ENCODE data around the gene PNN.
"Not testable (repeated sequence)": the region's sequence is repeated elsewhere in the genome, so short reads cannot be mapped to it uniquely, and the experiment has no call there.

PNN gene
- total RNA-seq = 206 reads per million, percentile 93 among the genes with 10 or more reads in this experiment

DNA sequence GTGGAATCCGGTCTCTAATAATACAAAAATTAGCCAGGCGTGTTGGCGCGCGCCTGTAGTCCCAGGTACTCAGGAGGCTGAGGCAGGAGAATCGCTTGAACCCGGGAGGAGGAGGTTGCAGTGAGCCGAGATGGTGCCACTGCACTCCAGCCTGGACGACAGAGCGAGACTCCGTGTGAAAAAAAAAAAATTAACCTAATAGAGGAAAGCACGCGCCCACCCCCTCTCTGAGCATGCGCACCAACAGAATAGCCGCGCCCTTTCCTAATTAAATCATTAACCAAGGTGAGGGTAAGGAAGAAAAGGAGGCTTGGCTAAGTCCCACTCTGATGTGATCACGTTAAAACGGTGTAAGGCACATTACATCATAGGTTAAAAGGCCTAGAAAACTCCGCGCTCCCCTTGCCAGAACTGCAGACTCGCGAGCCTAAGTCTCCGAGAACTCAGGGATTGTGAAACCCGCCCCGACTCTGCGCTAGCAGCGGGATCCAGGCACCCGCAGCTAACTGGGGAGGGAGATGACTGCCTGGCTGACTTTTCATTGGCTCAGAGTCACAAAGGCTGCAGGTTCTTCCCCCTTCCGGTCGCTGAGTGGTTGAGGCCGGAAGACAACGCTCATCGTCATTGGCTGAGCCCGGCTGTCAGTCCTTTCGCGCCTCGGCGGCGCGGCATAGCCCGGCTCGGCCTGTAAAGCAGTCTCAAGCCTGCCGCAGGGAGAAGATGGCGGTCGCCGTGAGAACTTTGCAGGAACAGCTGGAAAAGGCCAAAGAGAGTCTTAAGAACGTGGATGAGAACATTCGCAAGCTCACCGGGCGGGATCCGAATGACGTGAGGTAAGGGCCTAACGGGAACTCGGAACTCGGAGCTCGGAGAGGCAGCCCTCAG lies at the start of gene PNN:
TSS of gene PNN (plus strand) at position 695 of the 885 bp plus-strand sequence. CDS start at position 721, 26 bp downstream.
- DNase-seq = peak; percentile 95

DNA sequence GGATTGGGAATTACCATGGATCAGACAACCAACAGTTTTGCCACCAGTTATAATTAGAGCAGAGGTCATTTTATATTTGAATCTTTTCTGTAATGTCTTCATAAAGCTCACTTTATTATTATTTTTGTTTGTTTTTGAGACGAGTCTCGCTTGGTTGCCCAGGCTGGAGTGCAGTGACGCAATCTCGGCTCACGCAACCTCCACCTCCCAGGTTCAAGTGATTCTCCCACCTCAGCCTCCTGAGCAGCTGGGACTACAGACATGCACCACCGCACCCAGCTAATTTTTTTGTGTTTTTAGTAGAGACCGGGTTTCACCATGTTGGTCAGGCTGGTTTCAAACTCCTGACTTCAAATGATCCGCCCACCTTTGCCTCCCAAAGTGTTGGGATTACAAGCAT lies 37.2 kb upstream of the PNN start:
- not testable (repeated sequence) for DNase-seq

DNA sequence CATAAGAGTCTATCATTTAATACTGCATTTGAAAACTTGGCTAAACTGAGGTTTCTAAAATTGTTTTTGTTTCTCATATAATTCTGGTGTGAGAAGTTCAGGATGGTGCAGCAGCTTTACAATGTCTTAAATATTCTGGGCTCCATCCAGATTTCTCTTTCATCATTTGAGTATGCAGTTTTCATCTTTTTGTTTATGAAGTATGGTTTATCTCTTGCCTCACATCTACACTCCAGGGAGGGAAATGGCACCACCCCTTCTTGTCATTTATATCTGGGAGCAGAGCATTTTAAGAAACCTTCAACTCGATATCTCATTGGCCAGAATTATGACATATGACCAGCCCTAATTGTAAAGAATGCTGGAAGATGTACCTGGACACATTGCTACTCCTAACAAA lies 36.6 kb upstream of the PNN start:
- no peak for DNase-seq

DNA sequence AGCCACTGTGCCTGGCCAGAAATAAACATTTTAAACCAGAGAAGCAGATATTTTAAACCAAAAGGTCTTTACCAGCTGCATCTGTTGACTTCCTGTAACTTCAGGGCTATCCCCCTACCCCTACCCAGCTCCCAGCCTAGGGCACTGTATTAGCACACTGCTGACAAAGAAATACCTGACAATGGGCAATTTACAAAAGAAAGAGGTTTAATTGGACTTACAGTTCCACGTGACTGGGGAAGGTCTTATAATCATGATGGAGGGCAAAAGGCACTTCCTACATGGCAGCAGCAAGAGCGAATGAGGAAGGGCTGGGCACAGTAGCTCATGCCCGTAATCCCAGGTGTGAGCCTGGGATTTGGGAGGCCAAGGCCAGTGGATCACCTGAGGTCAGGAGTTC lies 34.9 kb upstream of the PNN start:
- no peak for DNase-seq

DNA sequence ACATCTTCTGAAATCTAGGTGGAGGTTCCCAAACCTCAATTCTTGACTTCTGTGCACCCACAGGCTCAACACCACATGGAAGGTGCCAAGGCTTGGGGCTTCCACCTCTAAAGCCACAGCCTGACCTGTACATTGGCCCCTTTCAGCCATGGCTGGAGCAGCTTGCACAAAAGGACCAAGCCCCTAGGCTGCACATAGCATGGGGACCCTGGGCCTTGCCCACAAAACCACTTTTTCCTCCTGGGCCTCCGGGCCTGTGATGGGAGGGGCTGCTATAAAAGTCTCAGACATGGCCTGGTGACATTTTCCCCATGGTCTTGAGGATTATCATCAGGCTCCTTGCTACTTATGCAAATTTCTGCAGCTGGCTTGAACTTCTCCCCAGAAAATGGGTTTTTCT lies 33.4 kb upstream of the PNN start:
- not testable (repeated sequence) for DNase-seq

DNA sequence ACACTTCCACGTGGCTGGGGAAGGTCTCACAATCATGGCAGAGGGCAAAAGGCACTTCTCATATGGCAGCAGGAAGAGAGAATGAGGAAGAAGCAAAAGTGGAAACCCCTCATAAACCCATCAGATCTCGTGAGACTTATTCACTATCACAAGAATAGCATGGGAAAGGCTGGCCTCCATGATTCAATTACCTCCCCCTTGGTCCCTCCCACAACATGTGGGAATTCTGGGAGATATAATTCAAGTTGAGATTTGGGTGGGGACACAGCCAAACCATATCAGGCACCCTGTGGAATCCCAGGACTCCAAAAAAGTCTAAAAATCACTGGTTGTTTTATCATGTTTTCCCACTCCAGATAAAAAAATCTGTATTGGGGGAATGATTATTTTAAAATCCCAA lies 31.8 kb upstream of the PNN start:
- not testable (repeated sequence) for DNase-seq

DNA sequence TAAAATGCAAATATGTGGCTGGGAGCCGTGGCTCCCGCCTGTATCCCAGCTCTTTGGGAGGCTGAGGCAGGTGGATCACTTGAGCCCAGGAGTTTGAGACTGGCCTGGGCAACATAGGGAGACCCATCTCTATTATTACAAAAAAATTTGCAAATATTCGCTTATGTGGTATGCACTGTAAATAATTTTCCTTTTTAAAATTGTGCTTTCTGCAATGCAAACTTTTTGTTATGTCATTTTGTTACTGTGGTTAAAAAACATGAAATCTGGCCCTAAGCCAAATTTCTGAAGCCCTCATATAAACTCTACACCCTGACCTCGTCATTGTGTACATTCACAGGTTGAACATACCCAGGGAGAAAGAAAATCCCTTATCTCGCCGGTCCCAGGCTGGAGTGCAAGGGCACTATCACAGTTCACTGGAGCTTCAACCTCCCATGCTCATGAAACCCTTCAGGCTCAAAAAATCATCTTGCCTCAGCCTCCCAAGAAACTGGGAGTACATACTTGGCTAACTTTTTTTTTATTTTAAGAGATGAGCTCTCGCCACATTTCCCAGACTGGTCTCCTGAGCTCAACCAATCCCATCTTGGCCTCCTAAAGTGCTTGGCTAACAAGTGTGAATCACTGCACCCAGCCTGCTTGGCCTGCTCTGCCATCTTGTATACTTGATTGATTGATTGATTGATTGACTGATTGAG lies 29.6 kb upstream of the PNN start:
- no peak for DNase-seq

DNA sequence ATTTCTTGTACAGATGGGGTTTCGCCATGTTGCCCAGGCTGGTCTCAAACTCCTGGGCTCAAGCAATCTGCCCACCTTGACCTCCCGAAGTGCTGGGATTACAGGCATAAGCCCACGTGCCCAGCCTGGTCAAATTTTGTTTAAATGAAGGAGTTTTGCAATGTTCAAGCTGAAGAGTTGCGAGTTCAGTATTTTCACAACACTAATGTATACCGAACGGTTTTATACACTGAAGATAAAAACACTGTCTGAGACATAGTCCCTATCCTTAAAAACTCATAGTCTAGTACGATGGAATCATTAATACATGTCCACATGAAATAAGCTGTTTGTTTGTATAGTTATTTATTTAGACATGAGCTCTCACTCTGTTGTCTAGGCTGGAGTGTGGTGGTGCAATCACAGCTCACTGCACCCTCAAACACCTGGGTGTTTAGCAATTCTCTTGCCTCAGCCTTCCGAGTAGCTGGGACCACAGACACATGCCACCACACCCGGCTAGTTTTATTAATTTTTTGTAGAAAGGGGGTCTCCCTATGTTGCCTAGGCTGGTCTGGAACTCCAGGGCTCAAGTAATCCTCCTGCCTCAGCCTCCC lies 20.4 kb upstream of the PNN start:
- no peak for DNase-seq

DNA sequence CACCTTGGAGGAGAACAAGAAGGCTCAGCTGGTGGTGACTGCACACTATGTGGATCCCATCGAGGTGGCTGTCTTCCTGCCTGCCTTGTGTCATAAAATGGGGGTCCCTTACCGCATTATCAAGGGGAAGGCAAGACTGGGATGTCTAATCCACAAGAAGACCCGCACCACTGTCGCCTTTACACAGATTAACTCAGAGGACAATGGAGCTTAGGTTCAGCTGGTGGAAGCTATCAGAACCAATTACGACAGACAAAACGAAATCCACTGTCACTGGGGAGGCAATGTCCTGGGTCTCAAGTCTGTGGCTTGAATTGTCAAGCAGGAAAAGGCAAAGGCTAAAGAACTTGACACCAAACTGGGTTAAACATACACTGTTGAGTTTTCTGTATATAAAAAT lies 17.6 kb upstream of the PNN start:
- DNase-seq = no peak

DNA sequence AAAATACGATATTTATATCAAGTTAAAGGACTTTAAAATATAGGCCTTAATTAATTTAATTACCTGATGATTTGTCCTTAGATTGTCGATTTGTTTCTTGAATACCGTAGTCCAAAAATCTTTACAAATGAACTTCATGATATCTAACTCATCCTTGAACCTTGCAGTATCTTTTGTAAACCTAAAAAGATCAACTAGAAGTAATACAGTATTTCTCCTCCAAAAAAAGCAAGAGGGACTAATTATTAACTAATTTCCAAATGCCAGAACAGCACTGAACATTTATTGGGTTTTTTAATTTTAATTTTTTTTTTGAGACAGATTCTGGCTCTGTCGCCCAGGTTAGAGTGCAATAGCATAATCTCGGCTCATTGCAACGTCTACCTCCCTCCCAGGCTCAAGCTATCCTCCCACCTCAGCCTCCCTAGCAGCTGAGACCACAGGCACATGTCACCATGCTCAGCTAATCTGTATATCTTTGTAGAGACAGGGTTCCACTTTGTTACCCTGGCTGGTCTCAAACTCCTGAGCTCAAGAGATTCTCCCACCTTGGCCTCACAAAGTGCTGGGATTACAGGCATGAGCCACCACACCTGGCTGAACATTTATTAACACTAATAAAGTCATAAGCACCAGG lies 16.7 kb upstream of the PNN start:
- DNase-seq = no peak

DNA sequence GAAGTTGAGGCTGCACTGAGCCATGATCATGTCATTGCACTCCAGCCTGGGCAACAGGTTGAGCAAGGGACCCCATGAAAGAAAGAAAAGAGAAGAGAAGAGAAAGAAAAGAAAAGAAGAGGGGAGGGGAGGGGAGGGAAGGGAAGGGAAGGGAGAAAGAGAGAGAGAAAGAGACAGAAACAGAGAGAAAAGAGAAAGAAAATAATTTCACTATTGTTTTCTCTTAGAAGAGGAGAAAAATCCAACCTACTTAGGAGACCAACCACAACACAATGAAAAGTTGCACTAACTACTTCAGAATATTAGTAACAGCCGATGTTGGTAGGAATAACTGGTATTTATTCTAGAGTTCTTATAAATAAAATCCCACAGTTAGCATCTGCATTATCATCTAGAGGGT lies 14.6 kb upstream of the PNN start:
- no peak for DNase-seq

DNA sequence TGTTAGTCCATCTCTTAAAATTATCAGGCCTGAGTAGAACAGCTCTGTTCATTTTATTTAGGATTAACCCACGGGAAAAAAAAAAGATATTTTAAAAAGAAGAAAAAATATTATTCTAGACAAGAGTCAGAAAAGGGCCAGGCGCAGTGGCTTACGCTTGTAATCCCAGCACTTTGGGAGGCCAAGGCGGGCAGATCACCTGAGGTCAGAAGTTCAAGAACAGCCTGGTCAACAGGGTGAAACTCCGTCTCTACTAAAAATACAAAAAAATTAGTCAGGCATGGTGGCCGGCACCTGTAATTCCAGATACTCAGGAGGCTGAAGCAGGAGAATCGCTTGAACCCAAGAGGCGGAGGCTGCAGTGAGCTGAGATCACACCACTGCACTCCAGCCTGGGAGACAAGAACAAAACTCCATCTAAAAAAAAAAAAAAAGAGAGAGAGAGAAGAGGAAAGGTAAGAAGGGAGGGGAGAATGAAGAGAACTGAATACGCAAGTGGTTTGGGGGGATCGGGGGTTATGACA lies 7.2 kb upstream of the PNN start:
- DNase-seq = not testable (repeated sequence)

DNA sequence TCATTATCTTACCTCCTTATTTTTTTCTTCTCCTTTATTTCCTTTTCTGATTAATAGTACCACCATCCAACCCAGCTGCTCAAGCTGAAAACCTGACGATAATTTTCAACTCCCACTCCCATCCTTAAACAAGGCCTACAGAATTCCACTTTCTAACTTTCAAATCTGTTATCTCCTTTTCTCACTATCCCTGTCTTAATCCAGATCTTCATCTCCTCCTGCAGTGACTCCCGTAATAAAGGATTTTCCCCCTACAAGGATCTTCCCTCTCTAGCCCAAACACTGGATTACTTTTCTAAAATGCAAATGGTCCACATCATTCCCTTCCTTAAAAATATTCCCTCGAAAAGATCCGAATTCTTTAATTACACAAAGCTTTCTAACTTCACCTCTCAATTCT lies 6.5 kb upstream of the PNN start:
- no peak for DNase-seq

DNA sequence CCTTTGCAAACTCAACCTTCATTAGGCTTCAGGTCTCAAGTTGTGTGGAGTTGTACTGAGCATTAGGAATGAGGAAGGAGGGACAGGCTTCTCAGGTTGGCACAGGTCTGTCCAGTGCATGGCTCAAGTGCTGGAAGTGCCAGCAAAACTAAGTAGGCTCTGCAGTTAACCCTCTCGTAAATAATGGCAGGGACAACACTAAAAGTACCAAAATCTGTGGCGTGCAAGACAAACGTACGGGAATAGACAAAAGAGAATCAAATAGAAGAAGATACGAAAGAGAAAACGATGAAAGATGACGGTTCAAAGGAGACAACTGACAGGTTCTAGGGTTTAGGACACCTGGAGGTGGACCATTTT lies 5.5 kb upstream of the PNN start:
- no peak for DNase-seq

DNA sequence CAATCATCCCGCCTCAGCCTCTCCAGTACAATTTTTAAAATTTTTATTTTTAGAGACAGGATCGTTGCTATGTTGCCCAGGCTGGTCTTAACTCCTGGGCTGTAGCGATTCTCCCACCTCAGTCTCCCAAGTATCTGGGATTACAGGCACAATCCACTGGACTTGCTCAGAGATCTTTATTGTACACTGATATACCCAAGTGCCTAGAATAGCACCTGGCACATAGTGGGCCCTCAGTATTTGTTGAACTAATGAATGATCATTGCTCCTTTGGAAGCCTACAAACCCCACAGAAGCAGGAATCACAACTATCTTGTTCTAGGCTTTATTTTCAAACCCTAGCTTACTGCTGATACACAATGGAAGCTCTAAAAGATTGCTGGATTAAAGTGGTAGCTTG lies 1.9 kb upstream of the PNN start:
- DNase-seq = no peak

DNA sequence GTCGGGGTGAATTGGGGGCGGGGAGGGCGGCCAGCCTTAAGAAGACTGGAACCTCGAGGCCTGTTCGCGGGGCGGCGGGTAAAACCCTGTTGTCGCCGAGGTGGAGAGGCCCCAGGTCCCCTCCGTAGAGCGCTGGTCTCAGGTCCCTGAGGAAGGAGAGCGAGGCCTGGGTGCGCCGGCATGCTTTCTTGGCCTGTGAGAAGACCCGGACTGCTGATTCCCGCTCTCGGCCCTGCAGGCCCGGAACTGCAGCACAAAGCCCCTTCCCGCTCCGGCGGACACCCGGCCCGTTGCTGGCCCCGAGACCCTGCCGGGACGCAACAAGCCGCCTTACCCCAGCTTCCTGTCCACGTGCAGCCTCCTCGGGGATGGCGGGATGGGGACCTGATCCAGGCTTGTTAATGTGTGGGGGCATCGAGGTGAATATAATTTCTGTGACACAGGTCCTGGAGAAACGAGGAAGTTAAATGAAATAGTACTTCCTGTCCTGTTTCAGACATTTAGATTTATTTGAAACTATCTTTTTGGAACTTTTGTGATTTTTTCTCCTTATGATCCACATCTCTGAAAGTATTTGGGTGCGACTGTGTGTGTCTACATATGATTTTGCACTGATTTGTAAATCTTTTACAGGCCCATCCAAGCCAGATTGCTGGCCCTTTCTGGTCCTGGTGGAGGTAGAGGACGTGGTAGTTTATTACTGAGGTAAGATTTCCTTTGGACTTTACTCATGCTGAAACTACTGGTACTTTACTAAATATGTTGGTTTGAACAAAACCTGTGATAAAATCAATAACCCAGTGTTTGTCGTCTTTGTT lies 600 bp downstream of the PNN start:
- no peak for DNase-seq

DNA sequence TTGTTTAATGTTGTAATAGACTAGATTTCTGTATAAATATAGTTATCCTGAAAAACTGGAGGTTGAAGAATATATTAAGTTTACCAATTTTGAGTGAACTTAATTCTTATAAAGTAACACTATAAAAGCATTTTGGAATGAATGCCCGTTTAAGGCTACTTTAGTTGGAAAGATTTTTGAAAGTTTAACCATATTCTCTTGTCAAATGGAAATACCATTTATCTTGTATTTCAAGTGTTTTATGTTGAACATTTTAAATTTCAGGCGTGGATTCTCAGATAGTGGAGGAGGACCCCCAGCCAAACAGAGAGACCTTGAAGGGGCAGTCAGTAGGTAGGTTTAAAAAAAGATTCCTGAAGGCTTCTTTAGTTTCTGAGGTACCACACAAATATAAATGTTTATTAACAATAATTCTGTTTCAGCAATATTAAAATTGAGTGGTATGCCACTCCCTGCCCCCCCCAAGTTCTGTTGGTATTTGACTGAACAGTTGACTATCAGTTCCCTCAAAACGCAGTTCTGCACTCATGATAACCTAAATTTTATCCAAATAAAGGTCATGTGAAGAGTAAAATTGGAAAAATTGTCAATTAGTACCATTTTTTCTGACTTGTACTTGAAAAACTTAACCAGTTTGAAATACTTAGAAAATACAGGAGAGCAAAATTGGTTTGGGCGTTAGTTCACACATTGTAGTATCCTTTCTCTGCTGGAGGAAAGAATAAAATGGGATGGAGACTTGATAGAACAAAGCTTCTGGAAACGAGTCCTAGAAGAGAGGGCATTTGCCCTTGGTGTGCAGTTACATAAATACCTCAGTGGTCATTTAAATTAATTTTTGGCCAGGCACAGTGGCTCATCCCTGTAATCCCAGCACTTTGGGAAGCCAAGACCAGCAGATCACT lies 1.5 kb downstream of the PNN start:
- no peak for DNase-seq

DNA sequence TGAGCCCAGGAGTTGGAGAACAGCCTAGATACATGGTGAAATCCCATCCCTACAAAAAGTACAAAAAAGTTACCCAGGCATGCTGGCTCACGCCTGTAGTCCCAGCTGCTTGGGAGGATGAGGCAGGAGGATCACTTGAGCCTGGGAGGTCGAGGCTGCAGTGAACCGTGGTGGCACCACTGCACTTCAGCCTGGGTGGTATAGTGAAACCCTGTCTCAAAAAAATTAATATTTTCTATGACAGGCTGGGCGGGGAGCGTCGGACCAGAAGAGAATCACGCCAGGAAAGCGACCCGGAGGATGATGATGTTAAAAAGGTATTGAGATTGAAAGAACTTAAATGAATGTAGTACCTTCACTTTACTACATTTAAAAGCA lies 2.1 kb downstream of the PNN start:
- DNase-seq = no peak

DNA sequence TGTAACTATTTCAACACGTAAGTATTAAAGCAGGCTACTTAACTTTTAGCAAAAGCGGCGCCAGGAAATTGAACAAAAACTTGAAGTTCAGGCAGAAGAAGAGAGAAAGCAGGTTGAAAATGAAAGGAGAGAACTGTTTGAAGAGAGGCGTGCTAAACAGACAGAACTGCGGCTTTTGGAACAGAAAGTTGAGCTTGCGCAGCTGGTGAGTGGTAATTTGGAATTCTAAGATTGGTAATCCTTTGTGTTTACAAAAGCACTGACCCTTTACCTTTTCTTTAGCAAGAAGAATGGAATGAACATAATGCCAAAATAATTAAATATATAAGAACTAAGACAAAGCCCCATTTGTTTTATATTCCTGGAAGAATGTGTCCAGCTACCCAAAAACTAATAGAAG lies 4.0 kb downstream of the PNN start:
- DNase-seq = no peak

DNA sequence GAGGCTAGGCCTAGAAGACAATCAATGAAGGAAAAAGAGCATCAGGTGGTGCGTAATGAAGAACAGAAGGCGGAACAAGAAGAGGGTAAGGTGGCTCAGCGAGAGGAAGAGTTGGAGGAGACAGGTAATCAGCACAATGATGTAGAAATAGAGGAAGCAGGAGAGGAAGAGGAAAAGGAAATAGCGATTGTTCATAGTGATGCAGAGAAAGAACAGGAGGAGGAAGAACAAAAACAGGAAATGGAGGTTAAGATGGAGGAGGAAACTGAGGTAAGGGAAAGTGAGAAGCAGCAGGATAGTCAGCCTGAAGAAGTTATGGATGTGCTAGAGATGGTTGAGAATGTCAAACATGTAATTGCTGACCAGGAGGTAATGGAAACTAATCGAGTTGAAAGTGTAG lies 5.5 kb downstream of the PNN start:
- DNase-seq = no peak

DNA sequence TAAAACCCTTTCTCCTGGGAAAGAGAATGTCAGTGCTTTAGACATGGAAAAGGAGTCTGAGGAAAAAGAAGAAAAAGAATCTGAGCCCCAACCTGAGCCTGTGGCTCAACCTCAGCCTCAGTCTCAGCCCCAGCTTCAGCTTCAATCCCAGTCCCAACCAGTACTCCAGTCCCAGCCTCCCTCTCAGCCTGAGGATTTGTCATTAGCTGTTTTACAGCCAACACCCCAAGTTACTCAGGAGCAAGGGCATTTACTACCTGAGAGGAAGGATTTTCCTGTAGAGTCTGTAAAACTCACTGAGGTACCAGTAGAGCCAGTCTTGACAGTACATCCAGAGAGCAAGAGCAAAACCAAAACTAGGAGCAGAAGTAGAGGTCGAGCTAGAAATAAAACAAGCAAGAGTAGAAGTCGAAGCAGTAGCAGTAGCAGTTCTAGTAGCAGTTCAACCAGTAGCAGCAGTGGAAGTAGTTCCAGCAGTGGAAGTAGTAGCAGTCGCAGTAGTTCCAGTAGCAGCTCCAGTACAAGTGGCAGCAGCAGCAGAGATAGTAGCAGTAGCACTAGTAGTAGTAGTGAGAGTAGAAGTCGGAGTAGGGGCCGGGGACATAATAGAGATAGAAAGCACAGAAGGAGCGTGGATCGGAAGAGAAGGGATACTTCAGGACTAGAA lies 6.1 kb downstream of the PNN start:
- no peak for DNase-seq
